Effector CD4-positive, alpha-beta T cell (primary cell): ENCODE data around the gene RHEX.
"Not testable (repeated sequence)": the region's sequence is repeated elsewhere in the genome, so short reads cannot be mapped to it uniquely, and the experiment has no call there.

Experiments
- DNase-seq: peaks from one replicate; pipeline ENCODE4 v3.0.0-alpha.2; 2020

Gene RHEX

DNA sequence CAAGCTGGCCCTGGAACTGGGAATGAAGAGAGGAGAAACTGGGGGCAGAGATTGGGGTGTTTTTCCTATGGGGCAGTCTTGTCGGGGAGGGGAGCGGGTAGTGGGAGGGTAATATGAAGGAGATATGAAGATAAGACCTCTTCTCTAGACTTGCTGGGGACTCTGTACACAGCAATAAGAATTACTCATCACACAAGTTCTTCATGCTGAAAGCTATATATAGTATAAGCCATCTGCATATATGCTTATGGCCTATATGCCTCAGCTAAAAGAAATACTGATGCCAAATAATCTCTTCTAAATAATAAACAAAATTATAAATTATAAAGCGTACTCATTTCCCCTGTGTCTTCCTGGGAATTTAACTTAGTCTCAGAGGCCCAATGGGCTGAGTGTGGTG lies 7.9 kb downstream of the RHEX start:
- no peak for DNase-seq

DNA sequence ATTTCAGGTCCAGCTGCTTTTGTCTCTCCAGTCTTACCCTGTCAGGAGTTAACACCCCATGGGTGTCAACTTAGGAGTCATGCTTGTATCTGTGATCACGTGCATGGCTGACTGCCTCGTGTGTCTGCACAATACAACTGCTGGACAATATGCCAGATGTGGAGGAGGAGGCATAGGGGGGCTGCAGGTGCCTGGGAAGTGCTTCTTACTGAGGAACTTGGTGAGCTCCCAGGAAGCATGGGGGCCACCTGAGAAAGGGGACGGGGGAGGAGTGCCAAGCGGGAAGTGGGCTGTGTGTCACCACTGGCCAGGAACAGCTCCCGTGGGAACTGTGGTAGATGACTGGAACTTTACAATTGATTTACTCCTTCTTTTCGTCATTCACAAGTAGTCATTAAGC lies 9.5 kb downstream of the RHEX start:
- no peak for DNase-seq

DNA sequence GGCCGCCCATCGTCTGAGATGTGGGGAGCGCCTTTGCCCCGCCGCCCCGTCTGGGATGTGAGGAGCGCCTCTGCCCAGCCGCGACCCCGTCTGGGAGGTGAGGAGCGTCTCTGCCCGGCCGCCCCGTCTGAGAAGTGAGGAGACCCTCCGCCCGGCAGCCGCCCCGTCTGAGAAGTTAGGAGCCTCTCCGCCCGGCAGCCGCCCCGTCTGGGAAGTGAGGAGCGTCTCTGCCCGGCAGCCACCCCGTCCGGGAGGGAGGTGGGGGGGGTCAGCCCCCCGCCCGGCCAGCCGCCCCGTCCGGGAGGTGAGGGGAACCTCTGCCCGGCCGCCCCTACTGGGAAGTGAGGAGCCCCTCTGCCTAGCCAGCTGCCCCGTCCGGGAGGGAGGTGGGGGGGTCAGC lies 11.0 kb downstream of the RHEX start:
- not testable (repeated sequence) for DNase-seq

DNA sequence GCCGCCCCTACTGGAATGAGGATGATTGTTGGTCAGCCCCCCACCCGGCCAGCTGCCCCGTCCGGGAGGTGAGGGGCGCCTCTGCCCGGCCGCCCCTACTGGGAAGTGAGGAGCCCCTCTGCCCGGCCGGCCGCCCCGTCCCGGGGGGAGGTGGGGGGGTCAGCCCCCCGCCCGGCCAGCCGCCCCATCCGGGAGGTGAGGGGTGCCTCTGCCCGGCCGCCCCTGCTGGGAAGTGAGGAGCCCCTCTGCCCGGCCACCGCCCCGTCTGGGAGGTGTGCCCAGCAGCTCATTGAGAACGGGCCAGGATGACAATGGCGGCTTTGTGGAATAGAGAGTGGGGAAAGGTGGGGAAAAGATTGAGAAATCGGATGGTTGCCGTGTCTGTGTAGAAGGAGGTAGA lies 11.5 kb downstream of the RHEX start:
- not testable (repeated sequence) for DNase-seq

DNA sequence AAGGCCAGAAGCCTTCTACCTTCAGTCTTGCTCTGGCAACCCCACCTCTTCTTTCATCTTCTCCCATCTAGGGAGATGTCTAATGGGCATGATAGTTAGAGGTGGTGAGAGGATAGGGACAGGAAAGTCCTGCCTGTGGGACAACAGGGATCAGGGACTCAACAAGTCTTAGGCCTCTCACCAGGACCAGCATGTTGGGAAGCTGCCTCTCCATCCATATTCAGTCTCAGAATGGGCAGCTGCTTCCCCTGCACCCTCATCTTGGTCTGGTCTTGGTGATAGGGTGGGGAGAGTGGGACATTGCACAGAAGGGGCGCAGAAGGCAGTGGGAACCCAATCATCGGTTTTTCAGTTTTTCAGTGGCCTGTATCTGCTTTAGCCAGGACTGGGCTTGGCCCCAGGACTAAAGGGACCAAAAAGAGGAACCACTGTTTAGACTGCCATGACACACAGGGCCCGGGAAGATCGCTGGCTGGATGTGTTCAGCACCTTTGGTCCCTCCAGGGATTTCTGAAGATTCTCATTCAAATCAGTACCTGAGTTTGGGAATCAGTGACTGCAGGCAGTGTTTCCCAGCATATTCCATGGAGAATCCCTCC lies 12.7 kb downstream of the RHEX start:
- DNase-seq = no peak

DNA sequence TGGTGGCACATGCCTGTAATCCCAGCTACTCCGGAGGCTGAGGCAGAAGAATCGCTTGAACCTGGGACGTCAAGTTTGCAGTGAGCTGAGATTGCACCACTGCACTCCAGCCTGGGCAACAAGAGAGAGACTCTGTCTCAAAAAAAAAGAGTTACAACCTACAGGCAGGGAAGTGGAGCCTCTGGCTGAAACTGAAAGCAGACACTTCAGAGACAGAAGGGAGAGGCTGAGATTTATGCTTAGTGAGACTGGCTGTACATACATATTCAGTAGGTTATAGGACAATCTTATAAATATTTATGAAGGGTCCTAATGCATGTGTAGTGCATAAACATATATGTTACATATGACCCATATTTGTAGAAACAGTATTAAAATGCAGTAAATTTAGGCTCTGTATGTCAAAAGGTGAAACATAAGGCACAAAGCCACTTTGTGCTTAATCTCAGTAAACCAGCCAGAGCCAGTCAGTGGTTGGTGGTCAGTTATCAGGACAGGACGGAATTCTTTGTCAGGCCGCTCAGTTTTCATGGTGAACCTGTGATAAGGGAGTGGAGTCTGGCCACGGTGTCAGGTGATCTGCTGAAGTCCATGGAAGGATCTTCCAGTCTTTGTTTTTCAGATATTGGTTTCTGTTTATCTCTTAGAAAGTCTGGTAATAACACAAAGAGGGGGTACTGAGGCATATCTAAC lies 13.7 kb downstream of the RHEX start:
- no peak for DNase-seq

DNA sequence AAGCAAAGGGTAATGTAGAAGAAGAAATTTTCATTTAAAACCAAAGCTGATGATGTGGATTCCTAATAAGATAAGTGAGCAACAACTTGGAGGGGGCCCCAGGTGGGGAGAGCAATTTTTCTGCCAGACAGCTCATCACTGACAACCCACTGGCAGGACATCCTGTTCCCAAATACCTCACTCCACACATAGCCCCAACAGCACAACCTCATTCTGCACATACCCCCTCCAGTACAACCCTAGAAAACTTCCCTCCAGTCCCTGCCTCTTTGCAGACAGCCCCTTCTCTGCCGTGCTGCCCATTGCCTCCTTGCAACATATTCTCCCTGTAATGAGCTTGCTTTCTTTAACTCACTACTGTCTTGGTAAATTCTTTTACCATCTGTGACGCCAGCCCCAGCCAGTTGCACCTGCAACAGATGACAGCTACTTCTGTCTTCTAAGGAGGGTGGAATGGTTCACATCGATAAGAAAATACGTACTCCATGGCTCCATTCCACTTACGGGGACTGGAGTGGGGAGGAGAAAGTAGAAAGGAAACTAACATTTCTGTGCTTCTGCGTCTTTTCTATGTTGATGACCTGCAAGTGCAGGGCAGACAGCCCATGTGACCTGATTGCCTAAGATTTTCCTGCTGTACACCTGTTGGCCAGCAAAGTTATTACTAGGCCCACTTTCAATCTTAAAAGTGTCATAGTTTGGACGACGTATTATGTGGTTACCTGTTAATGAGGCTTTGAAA lies 14.7 kb downstream of the RHEX start:
- DNase-seq = no peak

DNA sequence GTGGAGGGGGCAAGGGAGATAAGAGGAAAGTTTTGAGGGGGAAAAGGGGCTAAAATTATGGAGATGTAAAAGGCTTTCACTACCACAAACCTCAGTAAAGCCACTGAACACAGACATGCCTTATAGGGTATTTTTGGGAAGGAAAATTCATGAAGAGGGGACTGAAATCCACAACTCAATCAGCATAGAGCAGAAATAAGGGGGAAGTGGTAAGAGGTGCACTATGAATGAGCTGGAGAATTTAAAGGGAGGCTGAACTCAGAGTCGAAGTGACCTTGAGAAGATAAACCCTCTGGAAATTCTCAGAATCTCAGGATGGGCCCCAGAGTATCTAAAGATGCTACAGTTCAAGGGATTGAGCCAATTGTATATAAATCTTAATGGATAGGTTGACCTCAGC lies 15.3 kb downstream of the RHEX start:
- DNase-seq = no peak

DNA sequence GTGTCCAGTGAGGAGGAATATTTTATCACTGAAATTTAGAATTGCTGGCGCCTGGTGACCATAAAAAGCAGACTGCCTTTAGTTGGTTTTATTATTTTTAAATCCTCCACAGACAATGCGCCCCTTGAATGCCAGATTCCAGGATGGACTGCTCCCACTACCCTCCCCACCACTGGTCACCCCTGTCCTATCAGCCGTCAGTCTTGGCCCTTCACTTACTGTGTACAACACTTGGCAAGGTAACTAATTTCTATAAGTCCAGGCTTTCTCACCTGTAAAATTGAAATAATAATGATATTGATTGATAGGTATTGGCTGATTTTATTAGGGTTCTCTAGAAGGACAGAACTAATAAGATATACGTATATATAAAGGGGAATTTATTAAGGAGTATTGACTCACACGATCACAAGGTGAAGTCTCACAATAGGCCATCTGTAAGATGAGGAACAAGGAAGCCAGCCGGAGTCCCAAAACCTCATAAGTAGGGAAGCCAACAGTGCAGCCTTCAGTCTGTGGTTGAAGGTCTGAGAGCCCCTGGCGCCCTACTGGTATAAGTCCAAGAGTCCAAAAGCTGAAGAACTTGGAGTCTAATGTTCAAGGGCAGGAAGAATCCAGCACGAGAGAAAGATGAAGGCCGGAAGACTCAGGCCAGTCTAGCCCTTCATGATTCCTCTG lies 17.8 kb downstream of the RHEX start:
- no peak for DNase-seq

DNA sequence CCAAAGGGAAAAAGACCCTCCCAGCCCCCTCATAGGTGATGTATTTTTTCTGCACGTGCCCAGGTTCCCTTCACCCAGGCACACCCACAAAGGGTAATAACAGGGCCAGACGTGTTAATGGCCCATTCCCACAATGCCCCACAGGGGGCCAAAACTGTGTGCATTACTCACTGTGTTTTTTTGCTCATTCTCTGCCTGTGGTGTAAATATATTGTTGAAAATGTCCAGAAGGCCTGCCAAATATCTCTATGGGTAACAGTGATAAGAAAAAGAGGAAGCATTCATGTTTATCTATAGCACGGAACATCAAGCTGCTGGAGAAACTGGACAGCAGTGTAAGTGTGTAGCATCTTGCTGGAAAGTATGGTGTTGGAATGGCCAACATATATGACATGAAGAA lies 21.9 kb downstream of the RHEX start:
- DNase-seq = no peak

DNA sequence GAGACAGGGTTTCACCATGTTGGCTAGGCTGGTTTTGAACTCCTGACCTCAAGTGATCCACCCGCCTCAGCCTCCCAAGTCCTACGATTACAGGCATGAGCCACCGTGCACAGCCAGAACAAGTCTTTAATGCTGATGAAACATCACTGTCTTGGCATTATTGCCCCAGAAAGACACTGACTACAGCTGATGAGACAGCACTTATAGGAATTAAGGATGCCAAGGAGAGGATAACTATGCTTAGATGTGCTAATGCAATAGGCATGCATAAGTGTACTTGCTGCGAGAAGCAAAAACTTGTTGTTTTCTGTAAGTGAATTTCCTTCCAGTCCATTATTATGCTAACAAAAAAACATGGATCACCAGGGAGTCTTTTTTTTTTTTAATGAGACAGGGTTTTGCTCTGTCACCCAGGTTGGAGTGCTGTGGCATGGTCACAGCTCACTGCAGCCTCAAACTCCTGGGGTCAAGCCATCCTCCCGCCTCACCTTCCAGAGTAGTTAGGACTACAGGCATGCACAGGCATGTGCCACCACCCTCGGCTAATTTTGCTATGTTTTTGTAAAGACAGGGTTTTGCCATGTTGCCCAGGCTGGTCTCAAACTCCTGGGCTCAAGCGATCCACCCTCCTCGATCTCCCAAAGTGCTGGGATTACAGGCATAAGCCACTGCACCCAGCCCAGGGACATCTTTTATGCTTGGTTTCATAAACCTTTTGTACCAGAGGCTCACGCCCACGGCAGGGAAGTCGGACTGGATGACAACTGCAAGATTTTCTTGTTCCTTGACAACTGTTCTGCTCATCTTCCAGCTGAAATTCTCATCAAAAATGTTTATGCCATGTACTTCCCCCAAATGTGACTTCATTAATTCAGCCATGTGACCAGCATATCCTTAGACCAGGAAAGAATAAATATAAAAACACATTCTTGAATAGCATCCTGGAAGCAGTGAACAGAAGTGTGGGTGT lies 23.1 kb downstream of the RHEX start:
- DNase-seq = no peak

DNA sequence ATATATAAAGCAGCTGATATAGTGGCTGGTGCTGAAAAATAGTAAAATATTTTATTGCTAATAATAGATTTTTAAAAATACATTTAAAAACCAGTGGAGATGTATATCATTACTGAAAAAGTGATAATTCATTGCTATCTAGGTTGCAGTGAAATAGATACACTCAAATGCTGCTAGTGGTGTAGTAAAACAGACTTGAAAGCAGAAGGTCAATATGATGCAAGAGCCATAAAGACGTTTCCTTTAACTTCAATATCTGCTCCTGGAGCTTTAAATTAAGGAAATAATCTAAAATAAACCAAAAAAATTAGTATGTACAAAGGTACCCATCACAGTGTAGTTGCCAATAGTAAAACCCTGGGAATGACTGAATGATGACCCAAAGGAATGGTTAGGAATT lies 26.2 kb downstream of the RHEX start:
- no peak for DNase-seq

DNA sequence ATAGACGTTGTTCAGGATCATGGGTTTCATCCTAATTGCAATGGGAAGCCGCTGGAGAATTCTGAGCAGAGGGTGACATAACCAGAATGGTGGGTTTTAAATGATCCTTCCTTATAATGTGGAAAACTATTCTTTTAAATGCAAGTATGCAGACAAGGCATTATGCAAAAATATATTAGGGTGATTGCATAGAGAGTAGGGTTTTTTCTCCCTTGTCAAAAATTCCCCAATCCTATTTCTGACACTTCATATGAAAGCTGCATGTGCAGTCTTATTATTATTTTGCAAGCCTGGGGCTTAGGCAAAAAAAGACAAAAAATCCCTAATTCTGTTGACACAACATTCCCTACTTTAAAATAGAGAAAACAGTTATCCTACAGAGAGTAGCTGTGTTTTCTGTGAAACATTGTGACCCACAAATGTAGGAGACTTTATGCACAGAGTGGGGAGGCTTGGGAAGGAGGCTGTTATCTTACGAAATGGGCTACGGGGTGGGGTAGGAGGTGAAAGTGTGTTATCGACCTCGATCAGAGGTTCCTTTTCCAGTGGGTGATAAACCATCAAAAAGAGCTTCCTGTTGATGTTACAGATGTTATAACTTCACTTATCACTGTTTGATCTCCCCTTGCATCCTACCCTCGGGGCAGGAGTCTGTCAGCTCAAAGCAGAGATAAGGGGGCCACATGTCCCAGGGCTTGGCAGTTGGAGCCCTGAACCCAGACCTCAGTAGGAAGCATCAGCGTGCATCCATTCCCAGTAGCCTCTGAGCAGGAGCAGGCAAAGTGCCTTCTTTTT lies 27.2 kb downstream of the RHEX start:
- no peak for DNase-seq

DNA sequence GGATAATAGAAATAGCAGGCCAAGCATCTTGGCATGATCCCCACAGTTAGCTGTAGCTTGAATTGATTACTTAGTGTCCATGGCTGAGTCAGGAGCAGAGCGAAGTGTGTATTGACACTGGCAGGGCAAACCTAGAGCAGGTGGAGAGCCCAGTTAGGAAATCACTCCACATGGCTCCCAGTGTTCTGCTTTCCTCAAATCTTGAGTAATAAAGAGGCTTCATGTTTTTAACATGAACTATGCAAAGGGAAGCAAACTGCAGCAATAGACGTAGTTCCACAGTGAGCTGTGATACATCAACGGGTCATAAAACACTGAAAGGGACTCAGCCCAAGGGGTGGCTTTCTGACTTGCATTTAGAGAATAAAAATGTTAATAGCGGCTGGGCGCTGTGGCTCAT lies 28.9 kb downstream of the RHEX start:
- DNase-seq = no peak

DNA sequence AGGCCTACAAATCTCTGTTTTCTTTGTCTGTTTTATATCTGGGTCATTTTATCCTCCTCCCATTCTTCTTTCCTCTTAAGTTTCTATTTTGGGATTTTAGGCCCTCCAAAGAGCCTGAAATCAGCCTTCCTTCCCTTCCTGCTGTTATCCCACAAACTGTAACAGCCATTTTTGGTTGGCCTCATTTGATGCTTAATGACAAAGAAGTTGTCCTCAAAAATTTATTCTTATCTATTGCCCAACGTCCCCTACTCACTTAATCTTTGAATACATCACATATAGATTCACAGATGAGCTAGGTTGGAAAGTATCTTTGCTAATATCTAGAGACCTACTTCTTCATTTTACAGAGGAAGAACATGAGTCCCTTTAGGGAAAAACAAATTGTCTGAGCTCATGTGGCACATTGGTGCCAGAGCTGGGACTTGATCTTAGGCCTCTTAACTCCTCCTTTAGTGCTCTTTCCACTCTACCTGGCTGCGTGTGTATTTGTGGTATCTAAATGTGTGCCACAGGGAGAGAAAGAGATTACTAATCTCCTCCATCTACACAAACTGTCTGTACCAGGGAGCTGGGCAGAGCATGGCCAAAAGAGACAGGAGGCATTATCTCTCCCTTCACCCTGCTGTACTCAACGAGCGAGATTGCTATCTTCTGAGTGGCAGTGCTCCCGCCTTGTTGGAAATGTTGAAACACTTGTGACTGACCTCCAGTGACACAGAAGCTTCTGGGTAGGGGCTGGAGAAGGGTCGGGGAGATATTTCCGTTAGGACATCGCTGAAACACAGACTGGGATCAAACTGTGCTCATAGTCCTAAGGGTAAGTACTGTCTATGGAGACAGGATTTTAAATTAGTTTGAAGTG lies 30.1 kb downstream of the RHEX start:
- no peak for DNase-seq

DNA sequence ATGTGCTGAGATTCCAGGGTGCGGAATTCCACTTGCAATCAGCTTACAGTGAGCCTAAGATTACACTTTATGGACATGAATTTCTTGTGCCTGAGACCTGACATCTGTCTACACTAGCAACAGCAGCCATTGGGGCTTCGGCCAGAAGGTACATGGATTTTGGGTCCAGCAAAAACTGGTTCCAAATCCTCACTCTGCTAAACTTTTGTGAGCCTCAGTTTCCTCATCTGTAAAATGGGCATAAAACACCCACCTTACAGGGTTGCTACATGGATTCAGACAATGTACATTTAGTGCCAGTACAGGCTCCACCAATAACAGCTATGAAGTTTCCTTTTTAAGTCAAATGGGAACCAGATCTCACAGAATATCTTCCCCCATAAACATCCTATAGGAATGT lies 30.8 kb downstream of the RHEX start:
- no peak for DNase-seq

DNA sequence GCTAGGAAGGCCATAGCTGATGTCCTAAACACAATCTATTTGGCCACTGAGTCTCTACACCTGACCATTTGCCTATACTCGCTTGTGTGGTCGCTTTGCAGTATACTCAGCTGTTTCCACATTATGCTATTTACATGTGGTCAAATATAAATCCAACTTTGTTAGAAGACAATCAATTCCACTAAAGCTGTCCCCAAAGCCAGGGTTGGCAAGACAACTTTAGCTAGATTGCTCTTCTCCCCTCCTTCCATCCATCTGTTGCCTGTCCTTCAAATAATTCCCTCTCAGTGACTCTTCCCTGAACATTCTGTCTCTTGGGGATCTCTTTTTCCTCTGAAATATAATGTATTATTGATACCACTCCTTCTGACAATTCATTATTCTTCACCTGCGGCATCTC lies 34.1 kb downstream of the RHEX start:
- DNase-seq = no peak

DNA sequence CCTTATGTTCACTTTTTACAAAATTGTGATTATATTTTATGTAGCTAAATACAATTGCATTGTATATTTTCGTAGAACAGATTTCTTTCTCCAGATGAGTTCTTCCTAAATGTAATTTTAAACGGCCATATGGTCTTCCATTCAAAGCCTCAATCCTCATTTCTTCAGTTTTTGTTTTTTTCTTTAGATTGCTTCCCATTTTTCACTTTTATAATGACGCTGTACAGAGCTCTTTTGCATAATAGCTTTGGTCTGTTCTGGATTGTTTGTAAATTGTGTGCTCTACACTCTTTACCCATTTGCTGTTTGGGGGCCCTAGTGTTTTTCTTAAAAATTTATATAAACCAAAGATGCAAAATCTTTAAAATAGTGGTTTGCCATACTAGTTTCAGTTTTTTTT lies 36.4 kb downstream of the RHEX start:
- DNase-seq = no peak

DNA sequence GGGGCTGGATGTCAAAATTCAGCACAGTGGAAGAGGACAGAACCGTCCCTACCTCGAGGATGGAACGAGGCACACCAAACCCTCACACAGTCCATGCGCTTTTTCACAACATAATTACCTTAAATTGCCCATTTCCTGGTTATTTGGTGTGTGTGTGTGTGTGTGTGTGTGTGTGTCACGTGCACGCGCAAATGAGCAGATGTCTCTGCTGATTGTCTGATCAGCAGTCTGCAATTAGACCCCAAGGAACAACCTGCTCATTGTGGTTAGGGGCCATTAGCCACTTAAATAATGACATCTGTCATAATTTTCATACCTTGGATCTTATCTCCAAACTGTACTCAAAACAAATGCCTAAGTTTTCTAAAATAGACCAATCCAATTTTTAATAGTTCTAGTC lies 41.1 kb downstream of the RHEX start:
- no peak for DNase-seq

DNA sequence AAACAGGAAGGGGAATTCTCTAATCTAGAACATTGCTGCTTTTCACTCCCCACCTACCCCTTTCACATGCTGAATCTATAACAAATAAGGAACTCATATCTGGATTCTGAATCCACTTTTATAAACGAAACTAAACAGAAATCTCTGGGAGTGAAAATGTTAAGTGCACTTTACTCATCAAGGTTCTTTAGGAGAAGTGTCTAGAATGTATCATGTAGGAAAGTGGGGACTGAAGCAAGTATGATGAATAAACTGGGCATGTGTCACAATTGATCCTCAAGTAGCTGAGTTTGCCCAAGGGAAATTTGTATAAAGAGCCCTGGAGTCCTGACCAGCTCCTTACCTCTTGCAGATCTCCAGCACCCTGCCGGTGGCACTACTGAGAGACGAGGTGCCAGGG lies 44.4 kb downstream of the RHEX start:
- no peak for DNase-seq
